Measurements from ENCODE around the gene HAPLN2.

Gene HAPLN2

DNA sequence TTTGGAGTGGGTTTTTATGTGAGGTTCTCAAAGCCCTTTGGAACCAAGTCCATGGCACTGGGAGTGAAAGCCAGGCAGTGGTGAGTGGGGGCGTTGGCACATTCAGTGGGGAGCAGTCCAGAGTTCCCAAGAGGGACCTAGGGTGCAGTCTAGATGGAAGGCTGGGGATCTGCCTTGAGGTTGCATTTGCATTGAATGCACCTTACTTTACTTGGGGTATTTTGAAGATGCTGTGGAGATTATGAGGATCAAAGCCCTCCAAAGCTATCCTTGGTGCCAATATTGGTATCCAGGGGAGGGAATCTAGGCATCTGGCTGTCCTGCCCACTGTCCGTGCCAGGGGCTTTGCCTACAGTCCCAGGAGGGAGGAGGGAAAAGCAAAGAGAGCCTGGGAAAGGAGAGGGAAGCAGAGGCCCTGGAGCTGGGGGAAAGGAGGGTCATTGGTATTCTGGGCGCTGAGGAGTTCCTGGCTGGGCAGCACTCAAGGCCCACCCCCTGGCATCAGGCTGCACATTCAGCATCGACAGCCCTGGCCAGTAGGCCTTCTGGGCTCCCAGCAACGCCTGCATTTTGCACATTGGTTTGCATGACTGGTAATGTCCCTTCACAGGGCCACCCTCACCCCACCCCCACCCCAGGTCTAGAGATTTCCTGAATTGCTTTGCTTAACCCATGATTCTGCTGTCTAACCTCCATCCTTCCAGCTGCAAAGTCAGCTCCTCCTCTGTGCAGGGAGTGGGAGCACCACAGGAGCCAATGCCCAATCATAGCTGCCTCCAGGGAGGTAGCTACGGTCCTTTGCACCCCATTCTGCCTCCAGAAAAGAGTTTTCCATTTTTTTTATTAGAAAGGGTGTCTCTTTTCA is 21.9 kb downstream of the HAPLN2 start:
- no peaks in the 10 kb centered on the region for H3K9me3 ChIP-seq
- no peak for DNase-seq
- H3K4me1 ChIP-seq = peaks cover 30% of the 10 kb centered on the region
- H3K4me3 ChIP-seq (ENCODE audit: low read depth, low read length) = peak overlapping the region; percentile 45
- H3K36me3 ChIP-seq = no peaks in the 10 kb centered on the region; the same call in 1 of the 2 replicates
- TF ChIP-seq, protein P1, sequence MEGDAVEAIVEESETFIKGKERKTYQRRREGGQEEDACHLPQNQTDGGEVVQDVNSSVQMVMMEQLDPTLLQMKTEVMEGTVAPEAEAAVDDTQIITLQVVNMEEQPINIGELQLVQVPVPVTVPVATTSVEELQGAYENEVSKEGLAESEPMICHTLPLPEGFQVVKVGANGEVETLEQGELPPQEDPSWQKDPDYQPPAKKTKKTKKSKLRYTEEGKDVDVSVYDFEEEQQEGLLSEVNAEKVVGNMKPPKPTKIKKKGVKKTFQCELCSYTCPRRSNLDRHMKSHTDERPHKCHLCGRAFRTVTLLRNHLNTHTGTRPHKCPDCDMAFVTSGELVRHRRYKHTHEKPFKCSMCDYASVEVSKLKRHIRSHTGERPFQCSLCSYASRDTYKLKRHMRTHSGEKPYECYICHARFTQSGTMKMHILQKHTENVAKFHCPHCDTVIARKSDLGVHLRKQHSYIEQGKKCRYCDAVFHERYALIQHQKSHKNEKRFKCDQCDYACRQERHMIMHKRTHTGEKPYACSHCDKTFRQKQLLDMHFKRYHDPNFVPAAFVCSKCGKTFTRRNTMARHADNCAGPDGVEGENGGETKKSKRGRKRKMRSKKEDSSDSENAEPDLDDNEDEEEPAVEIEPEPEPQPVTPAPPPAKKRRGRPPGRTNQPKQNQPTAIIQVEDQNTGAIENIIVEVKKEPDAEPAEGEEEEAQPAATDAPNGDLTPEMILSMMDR (IDR thresholded peaks at IDR 0.05; ENCODE audit: low read depth, low read length) = no peak
- H3K27me3 ChIP-seq = no peaks in the 10 kb centered on the region

DNA sequence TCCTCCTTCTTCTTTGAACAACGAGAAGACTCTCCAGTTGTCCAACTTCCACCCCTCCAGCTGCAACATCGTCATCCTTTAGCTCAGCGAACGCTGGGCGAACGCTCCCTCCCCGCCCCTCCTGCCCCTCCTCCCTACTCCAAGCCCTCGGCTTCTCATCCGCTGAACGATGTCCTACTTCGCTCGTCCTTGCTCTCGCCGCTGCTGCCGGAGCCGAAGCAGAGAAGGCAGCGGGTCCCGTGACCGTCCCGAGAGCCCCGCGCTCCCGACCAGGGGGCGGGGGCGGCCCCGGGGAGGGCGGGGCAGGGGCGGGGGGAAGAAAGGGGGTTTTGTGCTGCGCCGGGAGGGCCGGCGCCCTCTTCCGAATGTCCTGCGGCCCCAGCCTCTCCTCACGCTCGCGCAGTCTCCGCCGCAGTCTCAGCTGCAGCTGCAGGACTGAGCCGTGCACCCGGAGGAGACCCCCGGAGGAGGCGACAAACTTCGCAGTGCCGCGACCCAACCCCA is 22.6 kb downstream of the HAPLN2 start, which contains the start of gene BCAN:
BCAN (plus strand) TSS at position 357 of the 504 bp plus-strand sequence. CDS start 3,938 bp downstream, outside the sequence.
- no peaks in the 10 kb centered on the region; the same call in 1 of the 2 replicates for H3K36me3 ChIP-seq
- H3K9me3 ChIP-seq = no peaks in the 10 kb centered on the region
- H3K27me3 ChIP-seq = no peaks in the 10 kb centered on the region
- H3K4me3 ChIP-seq (ENCODE audit: low read depth, low read length) = peak within 1 kb of the TSS; percentile 45
- peak; percentile 71 for DNase-seq
- TF ChIP-seq, protein P1 (IDR thresholded peaks at IDR 0.05; ENCODE audit: low read depth, low read length) = no peak
- H3K4me1 ChIP-seq = peaks cover 30% of the 10 kb centered on the region

DNA sequence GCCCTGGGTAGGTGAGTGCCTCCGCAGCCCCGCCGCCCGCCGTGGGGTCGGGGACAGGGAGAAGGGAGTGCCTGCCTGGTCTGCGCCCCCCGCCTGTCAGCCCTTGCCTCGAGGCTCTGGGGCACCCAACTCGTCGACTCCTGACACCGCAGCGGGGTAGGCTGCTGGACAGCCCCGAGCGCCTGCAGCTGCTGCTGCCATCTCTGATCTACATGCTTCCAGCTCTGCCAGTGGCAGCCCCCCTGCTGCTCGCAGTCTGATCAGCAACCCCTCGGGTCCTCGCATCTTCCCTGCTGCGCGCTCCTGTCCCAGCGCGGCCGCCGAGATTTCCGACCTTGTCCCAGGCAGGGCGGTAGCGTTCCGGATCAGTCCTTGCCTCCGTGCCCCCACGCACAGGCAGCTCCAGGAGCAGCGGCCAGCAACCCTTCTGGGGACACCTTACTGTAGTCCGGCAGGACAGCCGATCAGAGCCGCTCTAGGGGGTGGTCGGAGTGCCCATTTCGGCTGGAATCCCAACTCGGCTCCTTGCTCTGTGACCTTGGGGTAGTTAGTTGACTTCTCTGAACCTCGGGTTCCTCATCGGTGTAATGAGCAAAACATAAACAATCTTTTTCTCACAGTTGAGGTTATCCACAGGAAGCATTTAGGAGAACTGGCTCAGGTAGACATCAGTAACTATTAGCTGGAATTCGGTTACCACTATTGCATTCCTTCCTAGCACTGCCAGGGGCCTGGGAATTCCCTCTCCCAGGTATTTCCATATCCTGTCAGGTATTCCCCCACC is 23.2 kb downstream of the HAPLN2 start:
- Histone ChIP-seq H3K27me3 (no peaks in the 10 kb centered on the region), H3K9me3 (no peaks in the 10 kb centered on the region), H3K4me1 (peaks cover 30% of the 10 kb centered on the region), H3K36me3 (no peaks in the 10 kb centered on the region; the same call in 1 of the 2 replicates), H3K4me3 (ENCODE audit: low read depth, low read length) (peak overlapping the region; percentile 45; the same call in 1 of the 2 replicates)
- TF ChIP-seq, protein P1 (IDR thresholded peaks at IDR 0.05; ENCODE audit: low read depth, low read length) = no peak
- no peak for DNase-seq

DNA sequence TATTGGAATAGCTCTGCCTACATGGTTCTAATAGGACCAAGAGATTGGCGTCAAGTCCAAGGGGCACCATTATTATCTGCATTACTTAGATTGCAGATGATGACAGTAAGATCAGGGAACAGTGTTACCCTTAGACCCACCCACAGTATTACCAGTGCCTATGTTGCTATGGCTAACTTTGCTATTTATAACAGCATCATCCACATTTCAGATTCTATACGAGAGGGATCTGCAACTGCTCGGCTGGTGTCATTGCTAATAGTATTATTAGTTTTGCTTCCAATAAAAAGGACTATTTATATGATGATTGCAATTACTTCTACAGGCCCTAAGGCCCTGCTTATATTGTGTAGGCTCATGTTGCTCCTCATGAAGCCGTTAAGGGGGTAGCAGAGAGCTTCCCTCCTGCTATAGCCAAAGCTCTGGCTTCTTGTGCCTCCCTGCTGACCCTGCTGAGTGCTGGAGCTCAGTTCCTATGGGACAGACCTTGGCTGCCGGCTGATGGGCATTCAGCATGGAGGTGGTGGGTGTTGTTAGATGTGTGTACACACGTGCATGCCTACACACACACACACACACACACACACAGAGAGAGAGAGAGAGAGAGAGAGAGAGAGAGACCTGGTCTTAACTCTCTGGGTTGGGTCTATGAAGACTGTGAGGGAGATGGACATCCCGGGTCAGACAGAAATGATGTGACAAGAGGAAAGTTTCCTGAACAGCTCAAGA is 24.0 kb downstream of the HAPLN2 start:
- Histone ChIP-seq H3K9me3 (no peaks in the 10 kb centered on the region), H3K27me3 (no peaks in the 10 kb centered on the region), H3K4me3 (ENCODE audit: low read depth, low read length) (no peak overlapping the region), H3K36me3 (no peaks in the 10 kb centered on the region; the same call in 1 of the 2 replicates), H3K4me1 (peaks cover 26% of the 10 kb centered on the region)
- TF ChIP-seq, protein P1 (IDR thresholded peaks at IDR 0.05; ENCODE audit: low read depth, low read length) = no peak
- no peak for DNase-seq

DNA sequence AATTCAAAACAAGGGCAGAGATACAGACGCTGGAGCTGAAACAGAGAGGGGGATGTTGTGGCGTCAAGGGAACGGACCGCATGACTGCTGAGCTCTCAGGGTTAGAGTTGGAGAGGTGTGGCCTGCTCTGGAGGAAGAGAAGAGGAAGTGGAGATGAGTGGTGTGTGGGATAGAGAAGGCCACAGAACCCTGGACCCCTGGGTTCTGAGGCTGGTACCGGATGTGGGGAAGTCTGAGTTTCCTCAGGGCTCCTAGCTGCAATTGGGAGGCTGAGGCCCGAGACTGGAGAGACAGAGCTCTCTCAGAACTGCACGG is 24.5 kb downstream of the HAPLN2 start:
- no peak for DNase-seq
- TF ChIP-seq, protein P1 (IDR thresholded peaks at IDR 0.05; ENCODE audit: low read depth, low read length) = no peak
- H3K36me3 ChIP-seq = no peaks in the 10 kb centered on the region; the same call in 1 of the 2 replicates
- no peak overlapping the region for H3K4me3 ChIP-seq (ENCODE audit: low read depth, low read length)
- no peaks in the 10 kb centered on the region for H3K27me3 ChIP-seq
- H3K4me1 ChIP-seq = peaks cover 21% of the 10 kb centered on the region
- no peaks in the 10 kb centered on the region for H3K9me3 ChIP-seq

Measured in BE2C (cell line).